ENCODE data around the gene CHST11.

GRCh38 chr12:104749545-104749944 lies 292.8 kb downstream of the CHST11 start:
- TF ChIP-seq POLR2A (IDR thresholded peaks at IDR 0.05) (no peak), CTCF (IDR thresholded peaks at IDR 0.05) (no peak)
